GM21723 (cell line): ENCODE measurements around the gene MAN1A1.

Source experiments
- ATAC-seq: cut with Tn5 transposase; IDR thresholded peaks from one replicate; pipeline ENCODE4 v1.9.1; 2021; ENCODE audit warnings: mild to moderate bottlenecking, moderate library complexity; ENCODE audit not compliant: unreplicated experiment

Gene MAN1A1

GRCh38 chr6:119274197-119274595 is 75.4 kb downstream of the MAN1A1 start:
- no peak for ATAC-seq

DNA sequence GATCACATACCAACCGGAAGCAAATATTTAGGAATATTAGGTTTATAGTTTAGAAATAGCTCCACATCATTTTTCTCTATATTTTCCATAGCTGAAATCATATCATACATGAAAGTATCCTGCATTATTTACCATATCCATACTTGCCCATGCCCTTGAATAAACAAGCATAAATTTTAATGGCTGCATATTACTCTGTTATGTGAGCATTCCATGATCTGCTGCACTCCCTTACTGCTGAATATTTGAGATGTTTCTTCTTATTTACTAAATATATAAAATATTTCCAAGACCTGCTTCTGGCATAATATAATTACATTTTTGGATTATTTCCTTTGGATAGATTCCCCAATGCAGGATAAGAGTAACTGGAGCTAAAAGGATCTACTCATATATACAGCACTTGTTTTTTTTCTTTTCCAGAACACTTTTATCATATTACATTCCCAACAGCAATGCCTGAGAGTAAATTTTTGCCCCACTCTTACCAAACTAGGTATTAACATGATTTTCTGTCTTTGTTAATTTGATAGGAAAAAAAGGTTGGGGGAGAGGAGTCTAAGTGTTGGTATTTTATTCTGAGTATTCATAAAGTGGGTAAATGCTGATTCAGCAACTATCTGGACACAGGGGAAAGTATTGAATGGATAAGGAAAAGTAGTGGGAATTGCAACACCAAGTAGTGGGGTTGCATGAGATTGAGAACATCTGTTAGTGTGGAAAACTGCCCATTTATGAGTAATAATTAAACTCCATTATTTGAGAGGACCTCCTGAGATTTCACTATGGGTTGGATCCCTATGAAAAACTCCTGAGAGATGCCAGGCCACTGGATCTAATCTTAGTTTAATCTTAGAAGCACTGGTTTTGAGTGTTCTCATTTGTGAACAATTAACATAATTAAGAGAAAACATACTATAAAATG is 76.0 kb downstream of the MAN1A1 start:
- ATAC-seq: no peak

DNA sequence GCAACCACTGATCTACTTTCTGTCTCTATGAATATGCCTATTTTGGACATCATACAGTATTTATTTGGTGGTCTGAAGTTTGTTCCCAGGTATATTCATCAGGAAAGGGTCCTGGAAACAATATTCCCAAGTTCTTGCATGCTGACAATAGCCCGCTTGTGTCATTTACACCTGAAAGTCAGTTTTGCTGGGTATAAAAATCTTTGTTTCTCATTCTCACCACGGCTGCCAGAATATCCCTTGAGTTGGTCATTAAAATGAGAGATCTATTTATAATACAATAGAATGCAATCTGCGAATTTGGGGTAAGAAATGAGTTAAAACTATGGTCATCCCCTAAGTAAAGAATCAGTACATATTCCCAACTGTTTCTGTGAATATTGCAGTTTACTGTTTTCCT is 79.0 kb downstream of the MAN1A1 start:
- ATAC-seq: no peak

DNA sequence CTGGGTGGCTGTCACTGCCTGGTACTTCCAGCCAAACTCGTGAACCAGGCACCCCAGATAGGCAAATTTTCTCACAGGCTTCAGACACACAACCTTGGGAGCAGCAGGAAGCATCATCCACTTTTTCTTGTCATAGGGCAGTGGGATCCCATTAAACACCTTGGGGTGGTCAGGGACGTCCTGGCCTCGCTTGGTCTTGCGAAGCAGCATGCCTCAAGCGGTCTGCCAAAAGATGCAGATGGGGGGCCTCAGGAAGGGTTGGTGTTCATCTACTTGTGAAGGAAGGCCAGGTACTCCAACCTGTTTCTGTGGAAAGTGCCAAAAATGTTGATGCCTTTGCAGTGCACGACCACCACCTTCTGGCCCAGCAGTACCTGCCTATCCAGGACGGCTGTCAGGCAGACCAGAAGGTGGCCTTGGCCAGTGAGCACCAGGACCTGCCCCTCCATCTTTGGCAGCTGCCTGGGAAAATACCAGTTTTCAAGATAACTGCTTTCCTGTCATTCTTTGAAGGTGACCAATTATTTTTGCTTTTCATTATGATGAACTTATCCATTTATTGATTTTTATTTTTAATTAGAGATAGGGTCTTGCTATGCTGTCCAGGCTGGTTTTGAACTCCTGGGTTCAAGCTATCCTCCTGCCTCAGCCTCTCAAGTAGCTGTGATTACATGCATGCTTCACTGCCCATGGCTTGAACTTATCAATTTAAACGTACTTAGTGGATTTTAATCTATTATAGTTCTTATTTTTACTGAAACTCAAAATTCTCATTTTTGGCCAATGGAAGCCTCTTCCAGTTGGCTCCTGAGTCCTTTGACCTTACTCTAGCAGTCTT is 80.1 kb downstream of the MAN1A1 start:
- no peak for ATAC-seq

DNA sequence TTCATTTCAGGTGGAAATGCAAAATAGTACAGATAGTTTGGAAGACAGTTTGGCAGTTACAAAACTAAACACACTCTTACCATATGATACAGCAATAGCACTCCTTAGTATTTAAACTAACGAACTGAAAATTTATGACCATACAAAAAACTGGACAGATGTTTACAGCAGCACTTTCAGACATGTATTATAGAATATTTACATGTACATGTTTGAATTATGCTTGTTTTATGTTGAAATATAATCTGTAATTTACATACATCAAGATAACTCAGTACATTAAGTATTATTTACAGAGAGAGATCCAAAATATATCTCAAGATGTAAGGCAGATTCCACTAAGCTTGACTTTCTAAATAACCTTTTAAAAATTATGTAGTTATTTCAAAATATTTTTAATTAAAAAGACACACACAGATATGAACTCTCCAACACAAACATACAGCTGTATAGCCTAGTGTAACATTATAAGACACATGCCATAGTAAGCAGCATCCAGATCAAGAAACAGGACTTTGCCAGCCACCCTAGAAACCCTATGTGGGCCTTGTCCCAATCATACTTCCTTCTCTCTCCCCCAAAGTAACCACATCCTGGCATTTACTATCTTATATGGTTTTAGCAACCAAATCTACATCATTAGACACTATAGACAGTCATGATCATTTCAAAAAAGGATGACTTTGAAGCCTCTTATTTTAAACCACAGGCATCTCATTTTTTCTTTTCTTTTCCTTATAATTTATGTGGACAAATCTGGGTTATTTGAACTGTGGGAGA is 82.2 kb downstream of the MAN1A1 start:
- no peak for ATAC-seq

- no peak for ATAC-seq
Measured at GRCh38 chr6:119264854-119265397, 84.6 kb downstream of the MAN1A1 start.

- no peak for ATAC-seq
Measured at GRCh38 chr6:119262612-119263011, 86.9 kb downstream of the MAN1A1 start.

- ATAC-seq: no peak
Measured at GRCh38 chr6:119261944-119262284, 87.6 kb downstream of the MAN1A1 start.

DNA sequence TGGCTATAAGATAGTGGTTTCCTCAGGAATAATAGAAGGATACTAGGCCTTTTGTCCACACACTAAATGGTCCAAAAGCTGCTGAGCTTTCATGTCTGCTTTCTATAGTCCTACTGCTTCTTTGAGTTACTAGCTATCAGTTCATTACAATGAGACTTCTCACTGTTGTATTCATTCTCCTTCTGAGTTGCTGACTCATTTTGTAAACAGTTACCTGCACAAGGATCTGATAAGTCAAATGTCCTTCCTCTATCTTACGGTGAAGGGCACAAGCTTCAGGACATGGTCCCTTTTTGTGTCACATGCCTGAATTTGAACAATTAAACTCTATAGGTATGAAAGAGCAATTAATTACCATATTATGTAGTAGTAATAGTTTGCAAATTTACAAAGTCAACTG is 90.5 kb downstream of the MAN1A1 start:
- ATAC-seq: no peak

DNA sequence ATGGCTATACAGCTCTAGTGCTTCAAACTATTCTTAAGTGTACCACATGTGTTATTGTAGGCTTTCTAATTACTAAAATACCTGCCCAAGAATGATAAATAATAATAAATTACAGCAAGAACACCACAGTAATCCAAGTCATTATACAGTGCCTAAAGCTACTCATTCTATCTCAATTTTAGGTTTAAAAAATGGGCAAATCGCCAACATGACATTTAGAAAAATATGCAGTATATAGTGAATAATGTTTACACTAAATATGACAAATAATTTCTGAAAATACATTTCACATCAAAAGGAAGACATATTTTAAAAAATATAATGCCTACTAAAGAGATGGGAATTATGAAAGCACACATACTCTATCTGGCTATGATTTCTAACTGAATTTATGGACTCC is 91.8 kb downstream of the MAN1A1 start:
- ATAC-seq: no peak

- no peak for ATAC-seq
Measured at GRCh38 chr6:119256978-119257462, 92.5 kb downstream of the MAN1A1 start.

- no peak for ATAC-seq
Measured at GRCh38 chr6:119256392-119256791, 93.2 kb downstream of the MAN1A1 start.

- no peak for ATAC-seq
Measured at GRCh38 chr6:119255492-119255891, 94.1 kb downstream of the MAN1A1 start.

DNA sequence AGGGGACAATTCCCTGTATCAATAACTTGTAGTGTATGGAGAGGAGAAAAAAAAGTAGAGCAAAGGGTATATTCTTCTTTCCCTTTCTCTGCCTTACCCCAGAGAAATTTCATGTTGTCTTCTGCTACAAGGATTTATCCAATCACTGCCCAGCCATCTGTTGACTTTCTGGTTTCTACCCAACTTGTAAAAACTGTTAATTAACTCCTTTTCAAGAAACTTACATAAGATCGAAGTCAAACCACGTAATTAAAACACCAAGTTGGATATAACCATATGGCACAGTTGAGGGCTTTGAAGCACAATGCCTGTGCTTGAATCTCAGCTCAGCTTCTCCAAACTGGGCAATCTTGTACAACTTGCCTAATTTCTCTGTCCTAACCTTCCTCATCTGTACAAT is 99.5 kb downstream of the MAN1A1 start:
- no peak for ATAC-seq

DNA sequence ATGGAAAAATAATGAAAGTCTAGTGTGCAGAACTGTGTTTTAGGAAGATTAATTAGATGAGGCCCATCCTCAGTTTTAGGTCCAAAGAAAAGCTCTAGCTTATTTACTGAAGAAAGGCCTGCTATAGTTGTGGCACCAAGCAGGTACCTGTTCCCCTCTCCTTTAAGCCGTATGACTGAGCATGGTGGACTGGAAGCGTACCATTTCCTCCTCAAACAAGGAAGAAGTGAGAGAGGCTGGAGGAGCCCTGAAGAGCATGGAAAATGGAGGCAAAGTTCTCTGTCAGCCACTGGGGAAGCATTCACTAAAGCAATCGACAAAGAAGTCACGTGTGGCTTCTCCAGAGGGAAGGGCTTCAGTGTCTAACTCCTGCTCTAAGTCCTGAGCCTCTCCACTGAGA is 100.2 kb downstream of the MAN1A1 start:
- no peak for ATAC-seq

DNA sequence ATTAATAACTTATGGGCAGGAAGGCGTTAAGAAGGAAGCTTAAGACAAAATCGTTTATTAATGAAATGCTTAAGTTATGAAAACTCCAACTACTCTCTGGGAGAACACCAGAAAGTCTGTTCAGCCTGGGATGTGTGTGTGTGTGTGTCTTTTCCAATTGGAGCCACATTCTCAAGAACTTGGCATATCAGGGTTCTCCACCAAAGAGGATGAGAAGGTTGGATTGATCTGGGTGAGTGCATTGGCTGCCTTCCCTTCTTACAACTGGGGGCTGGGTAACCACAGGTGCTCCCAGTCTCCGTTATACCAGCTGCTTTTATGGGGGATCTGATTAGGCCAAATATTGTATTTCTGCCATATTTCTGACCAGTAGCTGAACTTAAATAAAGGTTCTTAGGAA is 102.1 kb downstream of the MAN1A1 start:
- ATAC-seq: no peak

GRCh38 chr6:119243657-119244056 is 105.9 kb downstream of the MAN1A1 start:
- no peak for ATAC-seq

GRCh38 chr6:119243037-119243436 is 106.5 kb downstream of the MAN1A1 start:
- ATAC-seq: no peak

- no peak for ATAC-seq
Measured at GRCh38 chr6:119241540-119242309, 107.8 kb downstream of the MAN1A1 start.

DNA sequence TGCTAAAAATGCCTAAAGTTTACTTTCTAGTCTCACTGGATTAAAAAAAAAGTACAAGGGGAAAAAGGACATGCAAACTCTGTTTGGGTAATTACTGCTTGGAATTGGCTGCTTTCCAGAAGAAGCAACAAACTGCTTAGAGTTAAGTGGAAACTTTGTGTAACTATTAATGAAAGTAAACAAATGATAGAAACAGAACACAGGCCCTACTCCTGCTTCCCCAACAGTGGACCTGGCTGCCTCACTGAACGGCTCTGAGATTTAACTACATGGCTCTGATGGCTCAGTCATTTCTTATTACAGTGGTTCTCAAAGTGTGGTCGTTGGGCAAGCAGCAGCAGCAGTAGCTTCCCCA is 108.5 kb downstream of the MAN1A1 start:
- peak; percentile 66 for ATAC-seq
